HG02678 (cell line): ENCODE data around the gene LDB2.

Experiments
- ATAC-seq: cut with Tn5 transposase; IDR thresholded peaks from one replicate; pipeline ENCODE4 v1.9.1; 2021; ENCODE audit warnings: mild to moderate bottlenecking, moderate library complexity; ENCODE audit not compliant: unreplicated experiment

The LDB2 gene

GRCh38 chr4:16692961-16693506 lies 205.4 kb downstream of the LDB2 start:
- no peak for ATAC-seq

- no peak for ATAC-seq
Measured at GRCh38 chr4:16692524-16692923, 205.9 kb downstream of the LDB2 start.

- no peak for ATAC-seq
Measured at GRCh38 chr4:16692046-16692445, 206.4 kb downstream of the LDB2 start.

GRCh38 chr4:16691450-16691849 lies 207.0 kb downstream of the LDB2 start:
- ATAC-seq, result no peak

GRCh38 chr4:16687845-16688244 lies 210.6 kb downstream of the LDB2 start:
- no peak for ATAC-seq

- no peak for ATAC-seq
Measured at GRCh38 chr4:16687011-16687410, 211.4 kb downstream of the LDB2 start.

GRCh38 chr4:16686195-16686594 lies 212.2 kb downstream of the LDB2 start:
- ATAC-seq, result no peak

GRCh38 chr4:16685536-16685935 lies 212.9 kb downstream of the LDB2 start:
- ATAC-seq, result no peak

GRCh38 chr4:16684935-16685334 lies 213.5 kb downstream of the LDB2 start:
- ATAC-seq, result no peak

GRCh38 chr4:16684097-16684496 lies 214.3 kb downstream of the LDB2 start:
- ATAC-seq, result no peak

GRCh38 chr4:16682975-16683374 lies 215.5 kb downstream of the LDB2 start:
- ATAC-seq, result no peak

- no peak for ATAC-seq
Measured at GRCh38 chr4:16677001-16677944, 221.2 kb downstream of the LDB2 start.

- no peak for ATAC-seq
Measured at GRCh38 chr4:16676230-16676770, 222.1 kb downstream of the LDB2 start.

GRCh38 chr4:16674082-16674481 lies 224.4 kb downstream of the LDB2 start:
- no peak for ATAC-seq

- ATAC-seq, result no peak
Measured at GRCh38 chr4:16672421-16672820, 226.0 kb downstream of the LDB2 start.

GRCh38 chr4:16671741-16672140 lies 226.7 kb downstream of the LDB2 start:
- ATAC-seq, result no peak

- ATAC-seq, result no peak
Measured at GRCh38 chr4:16670727-16671126, 227.7 kb downstream of the LDB2 start.

- ATAC-seq, result no peak
Measured at GRCh38 chr4:16669036-16669435, 229.4 kb downstream of the LDB2 start.

GRCh38 chr4:16668488-16668887 lies 230.0 kb downstream of the LDB2 start:
- no peak for ATAC-seq

- ATAC-seq, result no peak
Measured at GRCh38 chr4:16667464-16667863, 231.0 kb downstream of the LDB2 start.

GRCh38 chr4:16665942-16666551 lies 232.4 kb downstream of the LDB2 start:
- no peak for ATAC-seq

GRCh38 chr4:16663732-16664131 lies 234.7 kb downstream of the LDB2 start:
- ATAC-seq, result no peak
